Uterus (tissue), 2 donors: ENCODE data around the gene USP31.
A peak's percentile ranks its signal among the peaks of the same experiment; 100 is the strongest.

Experiments used
- CTCF ChIP-seq, 4 experiments: fragments of 200-600 bp in 2 of 4; fragments of 450-650 bp in 2 of 4; sonication (generic) in 2 of 4; IDR thresholded peaks; one replicate each; pipeline ENCODE4 v1.5.1; 2016 to 2019; ENCODE audit warnings: antibody characterized with exemption in 4 of 4, mild to moderate bottlenecking in 2 of 4, moderate library complexity in 1 of 4
- POLR2A ChIP-seq, 2 donors: fragments of 450-650 bp; IDR thresholded peaks; one replicate each; pipeline ENCODE4 v1.6.1; 2016; ENCODE audit warnings: antibody characterized with exemption in 2 of 2, mild to moderate bottlenecking in 1 of 2, moderate library complexity in 1 of 2

GRCh38 chr16:23149267-23149992 is at the start of gene USP31:
- TF ChIP-seq CTCF (IDR thresholded peaks at IDR 0.05): peak in 1 of 4 experiments; percentile 9
- peak; percentile 68 to 75 for TF ChIP-seq POLR2A (IDR thresholded peaks at IDR 0.05)
